Activated CD4-positive, alpha-beta T cell treated with anti-CD3 and anti-CD28 coated beads for 1 hour (primary cell): Measurements from ENCODE around the gene BRIP1.
"Not testable (repeated sequence)": the region's sequence is repeated elsewhere in the genome, so short reads cannot be mapped to it uniquely, and the experiment has no call there.

Experiments
- DNase-seq: peaks from one replicate; pipeline ENCODE4 v3.0.0-alpha.2; 2020

Gene BRIP1

DNA sequence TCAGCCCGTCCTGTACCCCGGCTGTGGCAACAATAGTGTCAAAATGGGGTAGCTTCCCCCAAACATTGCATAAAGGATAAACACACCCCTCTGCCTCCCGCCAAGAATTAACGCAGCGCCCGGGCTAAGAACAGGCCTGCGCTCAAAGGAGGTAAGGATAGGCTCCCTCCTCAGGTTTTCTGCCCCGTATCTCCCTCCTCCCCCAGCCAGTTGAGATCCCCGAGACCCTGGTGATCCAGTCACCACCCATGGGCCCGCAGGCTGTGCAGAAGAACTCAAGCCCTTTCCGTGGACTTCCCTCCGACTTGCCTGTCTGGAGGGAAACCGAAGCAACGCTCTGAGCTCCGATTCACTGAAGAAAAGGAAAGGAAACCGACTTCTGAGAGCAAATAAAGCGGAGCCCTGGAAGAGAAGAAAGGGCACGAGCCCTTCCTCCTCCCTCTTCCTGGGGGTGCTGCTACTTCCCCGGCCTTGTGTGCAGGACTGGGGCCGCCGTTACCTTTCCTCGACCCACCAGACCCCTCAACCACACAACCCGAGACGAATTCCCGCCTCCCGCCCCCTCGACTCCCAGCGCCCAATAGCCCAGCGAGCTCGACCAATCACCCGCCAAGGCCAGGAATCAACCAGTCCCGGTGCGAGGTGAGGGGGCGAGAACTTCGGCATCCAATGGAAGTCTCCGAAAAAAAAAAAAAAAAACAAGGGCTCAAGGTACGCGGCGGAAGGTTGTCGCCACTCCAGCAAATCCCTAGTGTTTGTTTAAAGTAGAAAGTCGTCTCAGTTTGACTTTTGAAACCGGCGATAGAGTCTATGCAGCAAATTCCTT is at the start of gene BRIP1:
TSS of gene BRIP1 (minus strand) at position 554 of the 826 bp plus-strand sequence. CDS start 1,989 bp downstream, outside the sequence.
- peak; percentile 75 for DNase-seq

- no peak for DNase-seq
Observed at GRCh38 chr17:61908292-61909037, 45.1 kb upstream of the BRIP1 start.

DNA sequence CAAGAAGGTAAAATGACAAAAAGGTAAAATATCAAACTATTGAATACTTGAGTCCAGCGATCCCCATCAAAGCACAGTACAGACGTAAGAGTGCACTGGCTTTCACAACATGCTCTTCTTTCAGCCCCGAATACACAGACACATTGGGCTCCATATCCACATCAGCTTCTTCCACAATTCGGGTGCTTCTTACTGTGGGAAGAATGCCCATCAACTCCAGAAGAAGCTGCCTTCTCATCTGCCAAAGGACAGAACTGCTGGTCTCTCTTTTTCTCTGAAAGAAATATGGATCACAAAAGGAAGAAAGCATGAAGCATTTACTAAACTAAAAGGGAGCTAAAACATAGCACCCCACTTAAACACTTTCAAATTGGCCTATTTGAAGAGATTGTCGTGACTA is 44.0 kb upstream of the BRIP1 start:
- DNase-seq: no peak

GRCh38 chr17:61904094-61904710 is 40.9 kb upstream of the BRIP1 start:
- no peak for DNase-seq

DNA sequence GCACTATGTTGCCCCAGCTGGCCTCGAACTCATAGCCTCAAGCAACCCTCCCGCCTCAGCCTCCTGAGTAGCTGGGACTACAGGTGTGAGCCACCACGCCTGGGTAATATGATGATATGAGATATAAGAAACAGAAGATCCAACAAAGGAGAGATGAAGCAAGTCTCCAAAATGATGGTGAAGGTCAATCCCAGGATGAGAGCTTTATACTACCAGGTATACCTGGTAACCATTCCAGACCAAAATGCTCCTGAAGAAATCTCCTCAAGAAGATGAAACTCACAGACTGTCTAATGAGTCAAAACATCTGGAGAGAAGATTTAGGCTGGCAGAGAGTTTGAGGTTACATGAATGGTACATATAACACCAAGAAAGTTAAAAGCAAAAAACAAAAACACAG is 39.9 kb upstream of the BRIP1 start:
- no peak for DNase-seq

DNA sequence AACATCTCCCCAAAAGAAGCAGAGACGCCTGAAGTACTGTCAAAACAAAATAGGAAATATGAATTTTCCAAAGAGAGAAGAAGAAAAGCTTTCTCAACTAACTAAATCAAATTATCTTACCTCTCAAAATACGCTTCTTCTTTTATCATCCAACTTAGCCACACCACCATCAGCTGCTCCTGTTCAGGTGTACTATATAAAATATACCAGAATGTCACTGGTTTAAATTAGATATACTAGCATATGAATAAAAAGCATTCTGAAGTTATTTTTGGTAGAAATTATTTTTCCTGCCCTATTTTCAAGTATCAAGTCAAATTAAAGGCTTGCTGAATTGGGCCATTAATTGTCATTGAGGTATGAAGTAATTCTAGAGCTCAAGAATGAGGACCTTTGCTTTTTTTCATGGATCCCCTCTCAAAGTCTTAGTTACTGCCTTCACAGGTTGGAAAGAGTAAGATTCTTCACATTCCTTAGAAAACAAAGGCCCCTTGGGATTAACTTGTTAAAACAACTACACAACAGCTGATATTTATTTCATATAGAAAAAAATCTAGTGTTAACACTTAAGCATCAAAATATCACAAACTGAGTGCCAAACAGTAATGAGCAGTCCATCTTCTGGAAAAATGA is 34.3 kb upstream of the BRIP1 start:
- DNase-seq: no peak

- DNase-seq: no peak
Observed at GRCh38 chr17:61895391-61895790, 32.1 kb upstream of the BRIP1 start.

DNA sequence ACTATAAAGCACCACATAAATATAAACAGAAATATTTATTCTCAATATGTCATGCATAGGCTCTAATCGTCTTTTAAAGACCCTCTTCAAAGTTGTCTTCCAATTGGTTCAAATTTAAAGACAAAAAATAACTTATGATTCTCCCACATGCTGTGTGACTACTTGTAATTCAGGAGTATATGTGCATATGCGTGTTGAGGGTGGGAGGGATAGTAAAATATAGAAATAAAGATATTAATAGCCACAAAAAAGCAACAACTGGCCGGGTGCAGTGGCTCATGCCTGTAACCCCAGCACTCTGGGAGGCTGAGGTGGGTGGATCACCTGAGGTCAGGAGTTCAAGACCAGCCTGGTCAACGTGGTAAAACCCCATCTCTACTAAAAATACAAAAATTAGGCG is 31.0 kb upstream of the BRIP1 start:
- not testable (repeated sequence) for DNase-seq

DNA sequence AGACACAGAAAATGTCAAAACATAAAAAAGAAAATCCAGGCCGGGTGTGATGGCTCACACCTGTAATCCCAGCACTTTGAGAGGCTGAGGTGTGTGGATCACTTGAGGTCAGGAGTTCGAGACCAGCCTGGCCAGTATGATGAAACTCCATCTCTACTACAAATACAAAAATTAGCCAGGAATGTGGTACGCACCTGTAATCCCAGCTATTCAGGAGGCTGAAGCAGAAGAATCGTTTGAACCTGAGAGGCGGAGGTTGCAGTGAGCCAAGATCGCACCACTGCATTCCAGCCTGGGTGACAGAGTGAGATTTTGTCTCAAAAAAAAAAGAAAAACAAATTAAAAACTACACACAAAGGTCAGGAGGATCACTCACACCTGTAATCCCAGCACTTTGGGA is 24.4 kb upstream of the BRIP1 start:
- DNase-seq: not testable (repeated sequence)

DNA sequence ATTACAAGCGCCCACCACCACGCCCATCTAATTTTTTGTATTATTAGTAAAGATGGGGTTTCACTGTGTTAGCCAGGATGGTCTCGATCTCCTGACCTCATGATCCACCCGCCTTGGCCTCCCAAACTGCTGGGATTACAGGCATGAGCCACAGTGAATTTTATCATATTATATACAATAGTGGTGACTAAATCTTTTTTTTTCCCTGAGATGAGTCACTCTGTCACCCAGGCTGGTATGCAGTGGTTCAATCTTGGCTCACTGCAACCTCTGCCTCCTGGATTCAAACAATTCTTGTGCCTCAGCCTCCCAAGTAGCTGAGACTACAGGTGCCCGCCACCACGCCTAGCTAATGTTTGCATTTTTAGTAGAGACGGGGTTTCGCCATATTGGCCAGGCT is 22.5 kb upstream of the BRIP1 start:
- not testable (repeated sequence) for DNase-seq

DNA sequence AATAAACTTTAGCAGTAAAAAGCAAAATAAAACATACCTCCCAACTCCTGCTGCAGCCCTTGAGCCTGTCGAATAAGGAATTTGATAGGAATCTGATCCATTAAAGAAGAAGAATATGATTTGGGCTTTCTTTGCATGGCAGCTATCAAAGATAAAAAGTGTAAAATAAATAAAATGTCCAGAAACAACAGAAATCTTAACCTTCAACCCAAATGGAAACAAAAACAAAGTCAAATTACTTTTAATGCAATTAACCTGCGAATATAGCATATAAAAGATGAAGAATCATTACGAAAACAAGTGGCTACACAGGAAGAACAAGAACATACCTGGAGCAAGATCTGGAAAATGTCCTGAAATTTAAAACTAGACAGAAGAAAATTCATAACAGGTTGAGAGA is 21.5 kb upstream of the BRIP1 start:
- no peak for DNase-seq

DNA sequence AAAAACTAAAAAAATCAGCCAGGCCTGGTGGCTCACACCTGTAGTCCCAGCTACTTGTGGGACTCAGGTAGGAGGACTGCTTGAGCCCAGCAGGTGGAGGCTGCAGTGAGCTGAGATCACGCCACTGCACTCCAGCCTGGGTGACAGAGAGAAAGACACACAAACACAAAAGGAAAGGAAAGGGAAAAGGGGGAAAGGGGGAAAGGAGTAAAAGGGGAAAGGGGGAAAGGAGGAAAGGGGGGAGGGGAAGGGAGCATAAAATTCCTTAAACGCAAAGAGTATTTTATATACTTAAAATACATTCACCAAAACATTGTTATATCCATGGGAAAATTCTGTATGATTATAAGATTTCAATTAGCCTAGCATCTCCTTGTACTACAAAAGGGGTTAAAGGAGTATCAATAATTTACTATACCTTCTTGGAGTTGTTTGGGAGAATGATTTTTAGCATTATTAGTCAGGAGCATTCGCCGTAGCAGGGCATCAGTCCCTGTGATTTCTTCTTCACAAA is 17.3 kb upstream of the BRIP1 start:
- no peak for DNase-seq

DNA sequence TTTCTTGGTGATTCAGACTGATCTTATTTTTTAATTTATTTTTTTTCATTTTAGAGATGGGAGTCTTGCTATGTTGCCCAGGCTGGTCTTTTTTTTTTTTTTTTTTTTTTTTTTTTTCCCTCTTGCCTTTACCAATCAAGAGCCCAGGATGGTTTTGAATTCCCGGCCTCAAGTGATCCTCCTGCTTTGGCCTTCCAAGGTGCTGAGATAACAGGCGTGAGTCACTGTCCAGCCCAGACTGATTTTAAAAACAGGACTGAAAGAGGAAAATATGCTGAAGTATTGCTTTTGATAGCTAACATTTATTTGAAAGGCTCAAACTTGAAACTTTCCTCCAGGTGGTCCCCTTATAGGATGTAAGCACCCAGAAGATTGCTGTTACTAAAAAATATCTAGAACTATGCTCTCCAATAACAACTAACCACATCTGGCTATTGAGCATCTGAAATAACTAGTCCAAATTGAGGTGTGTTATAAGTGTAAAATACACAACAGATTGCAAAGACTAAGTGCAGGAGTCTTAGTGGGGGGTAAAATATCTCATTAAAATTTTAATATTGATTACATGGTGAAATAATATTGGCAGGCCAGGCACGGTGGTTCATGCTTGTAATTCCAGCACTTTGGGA is 15.8 kb upstream of the BRIP1 start:
- DNase-seq: no peak

- DNase-seq: no peak
Observed at GRCh38 chr17:61878520-61878919, 15.2 kb upstream of the BRIP1 start.

DNA sequence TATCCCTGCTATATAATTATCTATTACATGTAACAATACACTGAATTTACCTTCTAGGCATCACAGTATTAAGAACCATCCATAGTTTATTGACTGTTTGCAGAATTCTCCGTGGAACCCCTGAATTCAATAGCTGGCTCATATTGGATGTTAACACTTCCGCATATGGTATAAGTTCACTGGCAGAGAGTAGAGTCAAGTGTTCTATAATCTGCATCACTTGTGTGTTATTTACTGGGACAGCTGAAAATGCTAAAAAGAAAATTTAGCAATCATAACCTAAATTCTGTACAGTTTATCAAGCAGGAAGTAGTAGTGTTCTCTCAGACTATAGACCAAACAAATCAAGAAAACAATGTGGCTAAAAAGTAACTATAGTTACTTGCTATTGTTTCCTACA is 14.5 kb upstream of the BRIP1 start:
- DNase-seq: no peak

DNA sequence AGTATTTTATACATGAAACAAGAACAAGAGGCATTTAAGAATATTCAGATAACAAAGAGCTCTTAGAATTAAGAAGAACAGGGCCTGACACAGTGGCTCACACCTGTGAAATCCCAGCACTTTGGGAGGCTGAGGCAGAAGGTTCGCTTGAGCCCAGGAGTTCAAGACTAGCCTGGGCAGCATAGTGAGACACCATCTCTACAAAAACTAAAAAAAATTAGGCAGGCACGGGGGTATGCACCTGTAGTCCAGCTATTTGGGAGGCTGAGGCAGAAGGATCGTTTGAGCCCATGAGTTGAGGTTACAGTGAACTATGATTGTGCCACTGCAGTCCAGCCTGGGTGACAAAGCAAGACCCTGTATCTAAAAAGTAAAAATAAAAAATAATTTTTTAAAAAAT is 12.5 kb upstream of the BRIP1 start:
- DNase-seq: no peak

DNA sequence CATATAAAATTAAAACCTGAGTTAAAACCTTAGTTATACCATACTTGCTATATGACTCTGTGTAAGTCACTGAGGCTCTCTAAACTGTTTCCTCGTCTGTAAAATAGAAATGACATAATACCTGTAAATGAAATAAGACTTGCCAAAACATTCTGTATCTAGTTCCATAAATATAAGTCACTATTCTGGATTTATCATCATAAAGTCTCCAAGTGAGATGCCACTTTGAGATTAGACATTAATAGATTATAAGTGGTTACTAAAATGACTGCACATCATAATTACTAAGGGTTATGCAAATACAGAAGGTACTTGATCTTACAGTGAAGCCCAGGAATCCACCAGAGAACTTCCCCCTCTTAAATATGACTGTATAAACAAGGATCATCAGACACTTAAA is 12.0 kb upstream of the BRIP1 start:
- DNase-seq: no peak

- DNase-seq: no peak
Observed at GRCh38 chr17:61874075-61874474, 10.7 kb upstream of the BRIP1 start.

DNA sequence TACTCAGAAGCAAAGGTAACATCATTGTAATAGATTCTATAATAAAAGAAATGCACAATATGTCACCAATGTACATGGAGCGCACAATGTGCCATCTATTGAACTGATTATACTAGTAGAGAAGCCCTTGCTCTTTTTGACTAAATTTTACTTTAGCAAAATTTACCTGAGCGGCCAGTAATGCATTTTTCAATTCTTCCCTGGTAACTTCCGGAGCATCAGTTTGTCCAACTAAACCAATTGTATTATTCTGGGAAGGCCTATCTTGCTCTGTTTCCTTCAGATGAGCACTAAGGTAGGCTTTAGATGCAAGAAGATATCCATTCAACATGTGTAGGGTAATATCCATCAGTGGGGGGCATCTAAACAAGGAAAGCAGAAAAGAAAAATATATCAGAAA is 8.8 kb upstream of the BRIP1 start:
- no peak for DNase-seq

DNA sequence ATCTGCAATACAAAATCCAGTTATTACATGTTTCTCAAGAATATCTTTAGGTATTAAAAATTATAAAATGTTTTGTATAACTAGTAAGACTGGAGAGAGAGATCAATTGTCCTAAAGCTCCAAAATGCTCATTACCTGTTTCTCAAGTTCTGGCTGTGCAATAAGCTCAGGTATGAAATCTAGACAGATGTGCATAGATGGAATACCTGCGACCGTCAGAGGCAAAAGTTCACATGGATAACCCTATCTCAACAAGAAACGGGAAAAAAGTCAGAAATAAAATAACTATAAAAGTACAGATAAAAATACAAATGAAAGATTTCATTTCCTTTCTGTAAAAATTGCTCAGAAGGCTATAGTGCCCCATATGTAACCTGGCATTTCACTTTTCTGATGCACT is 5.8 kb upstream of the BRIP1 start:
- DNase-seq: no peak

DNA sequence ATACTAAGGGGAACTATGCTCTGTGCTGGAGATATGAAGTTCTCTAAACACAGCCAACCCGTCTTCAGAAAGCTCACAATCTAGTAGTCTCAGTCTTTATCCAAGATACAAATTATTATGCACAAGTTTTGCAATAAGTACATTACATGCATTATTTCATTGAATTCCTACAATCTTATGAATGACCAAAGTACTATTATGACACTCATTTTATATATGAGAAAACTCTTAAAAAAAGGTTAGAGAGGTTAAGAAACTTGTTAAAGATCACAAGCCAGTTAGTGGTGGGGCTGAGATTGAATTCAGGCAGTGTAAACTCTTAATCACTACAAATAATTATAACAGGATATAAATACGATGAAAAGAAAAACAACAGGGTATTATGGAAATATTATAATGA is 4.7 kb upstream of the BRIP1 start:
- DNase-seq: no peak

DNA sequence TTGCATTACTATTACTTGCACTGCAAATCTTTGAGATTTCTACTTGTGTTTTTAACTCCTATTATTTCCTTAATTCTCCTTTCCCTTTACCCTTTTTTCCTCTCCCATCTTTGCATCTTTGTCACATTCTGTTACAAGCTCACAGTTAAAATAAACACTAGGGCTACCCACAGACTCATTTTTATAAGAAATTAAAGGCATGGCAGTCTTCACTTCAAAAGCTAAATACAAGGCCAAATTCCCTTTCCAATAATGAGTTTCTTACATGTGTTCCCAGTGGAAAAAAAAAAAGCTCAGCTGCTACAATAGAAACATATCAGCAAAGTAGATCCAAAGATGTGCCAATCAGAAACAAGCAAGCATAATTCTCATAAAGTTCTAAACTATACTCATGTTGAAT is 3.7 kb upstream of the BRIP1 start:
- DNase-seq: no peak

GRCh38 chr17:61863801-61864126 is 436 bp upstream of the BRIP1 start:
- no peak for DNase-seq
